RWPE1 (cell line): ENCODE data around the gene IFFO2.
A peak's percentile ranks its signal among the peaks of the same experiment; 100 is the strongest.

Source experiments
- CTCF ChIA-PET: fragments of 350-600 bp; sonication (Branson Sonifier 250); formaldehyde crosslinking; extraction: SDS; loops from one replicate; lab custom pipeline; 2021; lab: Yijun Ruan, JAX
- POLR2A ChIA-PET: fragments of 400-600 bp; formaldehyde crosslinking; extraction: SDS; loops from one replicate; lab custom pipeline; 2020; ENCODE audit warnings: antibody characterized with exemption; ENCODE audit not compliant: low non-redundant PET; lab: Yijun Ruan, JAX
- DNase-seq: peaks from one replicate; pipeline ENCODE4 v3.0.0; 2012; ENCODE audit warnings: low spot score
- H3K27ac ChIP-seq: fragments of 450-650 bp; 2 replicates; pipeline ENCODE4 v1.5.1; 2017
- CTCF ChIP-seq: fragments of 450-650 bp; conservative IDR thresholded peaks from 2 replicates; pipeline ENCODE4 v1.5.1; 2017; ENCODE audit warnings: low read depth, mild to moderate bottlenecking

IFFO2 gene

GRCh38 chr1:18956193-18957135, at the start of gene IFFO2:
Gene IFFO2, minus strand, starts transcription at chr1:18956676. Its CDS starts 344 bp downstream, at chr1:18956332.
- TF ChIP-seq CTCF: no peak
- H3K27ac ChIP-seq: peak within 1 kb of the TSS; percentile 82
- peak; percentile 99 for DNase-seq
- POLR2A ChIA-PET: interaction anchor here (0.5 kb wide), 1 partner anchor 42 kb away, joined by 3 read pairs; no protein-coding TSS in a partner anchor
- CTCF ChIA-PET: interaction anchor here (0.8 to 2.6 kb wide), 3 partner anchors 33 to 50 kb away, joined by 3 to 13 read pairs (median 3); no protein-coding TSS in a partner anchor

GRCh38 chr1:19006000-19006399, 49.5 kb upstream of the IFFO2 start:
- no peak for DNase-seq
- no peak for TF ChIP-seq CTCF
- ChIA-PET POLR2A (no interaction called here), CTCF (no interaction called here)
- H3K27ac ChIP-seq: no peak overlapping the region

- POLR2A ChIA-PET: no interaction called here
- H3K27ac ChIP-seq: no peak overlapping the region
- no peak for TF ChIP-seq CTCF
- no peak for DNase-seq
- CTCF ChIA-PET: no interaction called here
Measured at GRCh38 chr1:19003371-19004290, 47.2 kb upstream of the IFFO2 start.

GRCh38 chr1:19000065-19000464, 43.6 kb upstream of the IFFO2 start:
- ChIA-PET CTCF (interaction anchor here (0.7 to 1.0 kb wide), 2 partner anchors 49 to 87 kb away, joined by 3 to 4 read pairs; no protein-coding TSS in a partner anchor), POLR2A (no interaction called here)
- TF ChIP-seq CTCF: no peak
- H3K27ac ChIP-seq: no peak overlapping the region
- no peak for DNase-seq

- no peak for DNase-seq
- H3K27ac ChIP-seq: no peak overlapping the region
- ChIA-PET POLR2A (no interaction called here), CTCF (no interaction called here)
- TF ChIP-seq CTCF: no peak
Measured at GRCh38 chr1:18999359-18999758, 42.9 kb upstream of the IFFO2 start.
